Fibroblast of skin of left biceps (primary cell): ENCODE data around the gene DSPP.
A peak's percentile ranks its signal among the peaks of the same experiment; 100 is the strongest.

Source experiments
- DNase-seq, 2 experiments: peaks; one replicate each; pipeline ENCODE4 v3.0.0-alpha.2; 2013; ENCODE audit warnings: low read depth in 2 of 2

The DSPP gene

GRCh38 chr4:87631668-87632067 lies 23.3 kb downstream of the DSPP start:
- no peak for DNase-seq

- DNase-seq = no peak
These were observed 24.1 kb downstream of the DSPP start for GRCh38 chr4:87632469-87632868.

GRCh38 chr4:87633243-87633642 lies 24.9 kb downstream of the DSPP start:
- peak; percentile 24 to 32 for DNase-seq

GRCh38 chr4:87644286-87644685 lies 36.0 kb downstream of the DSPP start:
- DNase-seq = no peak

- DNase-seq = no peak
These were observed 41.7 kb downstream of the DSPP start, which contains the start of gene DMP1 for GRCh38 chr4:87649980-87650379. DMP1 (plus strand) TSS chr4:87650280; CDS start chr4:87656493, 6,213 bp downstream.

GRCh38 chr4:87650938-87651337 lies 42.6 kb downstream of the DSPP start:
- no peak for DNase-seq

GRCh38 chr4:87651941-87652340 lies 43.6 kb downstream of the DSPP start:
- no peak for DNase-seq

- no peak for DNase-seq
These were observed 46.2 kb downstream of the DSPP start for GRCh38 chr4:87654487-87655044.

GRCh38 chr4:87657525-87657924 lies 49.2 kb downstream of the DSPP start:
- no peak for DNase-seq

GRCh38 chr4:87659247-87659931 lies 51.1 kb downstream of the DSPP start:
- DNase-seq = no peak

- DNase-seq = no peak
These were observed 54.5 kb downstream of the DSPP start for GRCh38 chr4:87662871-87663270.
